AG10803 (cell line): ENCODE measurements around the gene AGO4.

Experiments used
- DNase-seq: peaks from one replicate; pipeline ENCODE4 v3.0.0; 2010; ENCODE audit warnings: low read depth
- H3K4me3 ChIP-seq: 2 replicates; pipeline ENCODE4 v1.5.1; 2011; ENCODE audit warnings: mild to moderate bottlenecking, low read length, control low read depth
- CTCF ChIP-seq: conservative IDR thresholded peaks from 2 replicates; pipeline ENCODE4 v1.5.1; 2011; ENCODE audit warnings: mild to moderate bottlenecking, low read length, control low read depth, inconsistent platforms

Gene AGO4

GRCh38 chr1:35832276-35832905 lies 24.6 kb downstream of the AGO4 start:
- H3K4me3 ChIP-seq, result no peak overlapping the region
- DNase-seq, result no peak
- no peak for TF ChIP-seq CTCF

- no peak overlapping the region for H3K4me3 ChIP-seq
- no peak for TF ChIP-seq CTCF
- DNase-seq, result no peak
Observed at GRCh38 chr1:35833395-35833794, 25.6 kb downstream of the AGO4 start.

- no peak overlapping the region for H3K4me3 ChIP-seq
- peak; percentile 31 for DNase-seq
- no peak for TF ChIP-seq CTCF
Observed at GRCh38 chr1:35834218-35834617, 26.4 kb downstream of the AGO4 start.

- no peak for TF ChIP-seq CTCF
- no peak for DNase-seq
- H3K4me3 ChIP-seq, result no peak overlapping the region
Observed at GRCh38 chr1:35835398-35835797, 27.6 kb downstream of the AGO4 start.

GRCh38 chr1:35836734-35837133 lies 28.9 kb downstream of the AGO4 start:
- TF ChIP-seq CTCF, result no peak
- H3K4me3 ChIP-seq, result no peak overlapping the region
- DNase-seq, result no peak

- no peak overlapping the region for H3K4me3 ChIP-seq
- TF ChIP-seq CTCF, result no peak
- peak; percentile 9 for DNase-seq
Observed at GRCh38 chr1:35838693-35839245, 31.0 kb downstream of the AGO4 start.

- H3K4me3 ChIP-seq, result no peak overlapping the region
- TF ChIP-seq CTCF, result no peak
- no peak for DNase-seq
Observed at GRCh38 chr1:35844826-35845225, 37.0 kb downstream of the AGO4 start.
